NCI-H187 (cell line): ENCODE results near the gene PCSK9.

ENCODE experiments used
- DNase-seq, 2 experiments: peaks; one replicate each; lab custom pipeline; 2025; lab: John Stamatoyannopoulos, UW

The PCSK9 gene

GRCh38 chr1:55059302-55060132 lies 20.2 kb downstream of the PCSK9 start:
- DNase-seq, result no peak

GRCh38 chr1:55060133-55060999 lies 21.0 kb downstream of the PCSK9 start:
- DNase-seq, result no peak

- DNase-seq, result no peak
Observed at GRCh38 chr1:55061000-55061705, 21.8 kb downstream of the PCSK9 start.

- DNase-seq, result no peak
Observed at GRCh38 chr1:55061706-55062321, 22.5 kb downstream of the PCSK9 start.

GRCh38 chr1:55062801-55063576 lies 23.6 kb downstream of the PCSK9 start:
- DNase-seq, result no peak

GRCh38 chr1:55063577-55063942 lies 24.2 kb downstream of the PCSK9 start:
- no peak for DNase-seq

- no peak for DNase-seq
Observed at GRCh38 chr1:55064071-55064581, 24.8 kb downstream of the PCSK9 start.

GRCh38 chr1:55064861-55065263 lies 25.5 kb downstream of the PCSK9 start:
- no peak for DNase-seq

- no peak for DNase-seq
Observed at GRCh38 chr1:55065648-55066047, 26.3 kb downstream of the PCSK9 start.

GRCh38 chr1:55067022-55067778 lies 27.9 kb downstream of the PCSK9 start:
- DNase-seq, result no peak

GRCh38 chr1:55067914-55068313 lies 28.6 kb downstream of the PCSK9 start:
- DNase-seq, result no peak

GRCh38 chr1:55068638-55069037 lies 29.3 kb downstream of the PCSK9 start:
- DNase-seq, result no peak

GRCh38 chr1:55069280-55069679 lies 29.9 kb downstream of the PCSK9 start:
- no peak for DNase-seq

- DNase-seq, result no peak
Observed at GRCh38 chr1:55070293-55071164, 31.2 kb downstream of the PCSK9 start.

- DNase-seq, result no peak
Observed at GRCh38 chr1:55071477-55071876, 32.1 kb downstream of the PCSK9 start.

- peak; percentile 53 to 75 for DNase-seq
Observed at GRCh38 chr1:55073187-55073916, 34.0 kb downstream of the PCSK9 start.

GRCh38 chr1:55074455-55074854 lies 35.1 kb downstream of the PCSK9 start:
- DNase-seq, result no peak

GRCh38 chr1:55076356-55076755 lies 37.0 kb downstream of the PCSK9 start:
- DNase-seq, result no peak

- DNase-seq, result no peak
Observed at GRCh38 chr1:55078470-55078869, 39.1 kb downstream of the PCSK9 start.
